HG03097 (cell line): ENCODE measurements around the gene OPCML.

Source experiments
- ATAC-seq: cut with Tn5 transposase; IDR thresholded peaks from one replicate; pipeline ENCODE4 v1.9.1; 2021; ENCODE audit not compliant: unreplicated experiment, low FRiP score

OPCML gene

DNA sequence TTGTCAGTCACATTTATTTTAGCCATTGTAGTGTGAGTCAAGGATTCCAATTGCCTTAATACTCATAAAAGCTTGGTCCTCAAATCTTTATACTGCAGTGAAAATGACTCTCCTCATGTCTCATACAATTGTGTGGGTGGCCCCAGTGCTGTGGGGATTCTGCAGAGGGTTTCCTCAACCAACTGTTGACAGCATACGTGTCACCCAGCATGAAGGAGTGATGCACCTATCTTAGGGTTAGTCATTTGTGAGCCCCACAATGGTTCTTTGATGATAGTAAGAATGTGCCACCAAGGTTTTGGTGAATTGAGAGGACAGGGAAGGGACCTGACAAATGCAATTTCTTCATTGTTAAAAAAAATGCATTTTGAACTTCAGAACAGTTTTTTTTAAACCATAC lies 1046.2 kb downstream of the OPCML start:
- no peak for ATAC-seq

DNA sequence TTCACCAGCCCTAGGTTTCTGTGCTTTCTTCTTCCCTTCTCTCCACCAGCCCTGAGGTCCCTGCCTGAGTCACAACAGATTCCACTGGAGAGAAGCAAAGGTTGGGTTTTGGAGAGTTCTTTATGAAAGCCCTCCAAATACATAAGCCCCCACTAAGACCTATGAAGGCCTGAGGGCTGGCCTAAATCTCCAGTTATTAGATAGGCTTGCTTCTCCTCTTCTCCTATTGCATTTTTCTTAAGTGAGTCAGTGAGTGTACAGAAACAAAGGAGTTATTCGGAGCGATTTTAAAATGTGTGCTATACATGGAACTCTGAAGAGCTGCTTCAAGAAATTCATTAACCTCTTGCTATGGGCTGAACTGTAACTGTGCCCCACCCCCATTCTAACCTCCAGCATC lies 1057.3 kb downstream of the OPCML start:
- ATAC-seq, result no peak

DNA sequence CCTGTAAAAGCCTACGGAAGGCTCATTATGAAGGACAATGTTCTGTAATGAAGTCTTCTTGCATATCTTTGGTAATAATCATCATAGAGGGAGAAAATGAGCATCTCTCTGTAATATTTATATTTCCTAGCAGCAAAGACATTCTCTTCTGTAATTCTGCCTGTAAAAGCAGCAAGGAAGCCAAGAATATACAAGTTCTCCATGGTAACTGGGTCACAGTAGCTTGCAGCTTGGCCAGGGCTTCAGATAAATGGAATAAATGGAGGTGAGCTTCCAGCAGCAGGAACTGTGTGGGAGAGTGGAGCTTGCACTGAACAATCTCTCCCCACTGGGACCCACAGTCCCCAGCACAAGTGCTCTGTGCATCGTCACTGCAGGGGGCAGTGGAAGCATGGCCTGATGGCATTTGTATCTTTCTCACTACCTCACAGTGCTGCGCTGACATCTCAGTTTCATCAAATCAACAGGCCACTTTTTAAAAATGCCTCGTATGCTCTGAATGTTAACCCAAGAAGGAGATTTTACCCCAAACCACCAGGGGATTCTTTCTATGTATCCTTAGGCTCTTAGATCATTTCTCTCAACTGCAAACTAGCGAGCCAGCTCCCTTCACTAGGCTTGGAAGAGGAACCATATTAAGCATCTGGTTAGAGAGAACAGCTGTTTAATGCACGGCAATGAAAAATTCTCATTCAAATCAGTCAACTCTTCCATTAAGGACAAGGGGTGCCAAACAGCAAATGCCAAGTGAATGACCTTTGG lies 1059.7 kb downstream of the OPCML start:
- no peak for ATAC-seq

DNA sequence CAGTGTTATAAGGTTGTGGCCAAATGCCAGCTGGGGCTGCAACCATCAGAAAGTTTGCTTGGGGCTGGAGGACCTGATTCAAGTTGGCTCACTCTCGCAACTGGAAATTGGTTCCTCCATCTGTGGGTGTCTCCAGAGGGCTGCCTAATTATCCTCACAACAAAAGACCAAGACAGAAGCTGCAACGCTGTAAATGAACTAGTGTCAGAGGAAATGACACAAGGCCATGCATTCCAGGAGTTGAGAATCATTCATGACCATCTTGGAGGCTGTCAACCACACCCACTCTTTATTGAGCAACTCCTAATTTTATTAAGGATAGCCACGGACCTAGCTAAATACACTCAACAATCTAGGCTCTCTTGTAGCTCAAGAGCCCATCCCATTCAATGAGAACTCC lies 1060.8 kb downstream of the OPCML start:
- no peak for ATAC-seq

DNA sequence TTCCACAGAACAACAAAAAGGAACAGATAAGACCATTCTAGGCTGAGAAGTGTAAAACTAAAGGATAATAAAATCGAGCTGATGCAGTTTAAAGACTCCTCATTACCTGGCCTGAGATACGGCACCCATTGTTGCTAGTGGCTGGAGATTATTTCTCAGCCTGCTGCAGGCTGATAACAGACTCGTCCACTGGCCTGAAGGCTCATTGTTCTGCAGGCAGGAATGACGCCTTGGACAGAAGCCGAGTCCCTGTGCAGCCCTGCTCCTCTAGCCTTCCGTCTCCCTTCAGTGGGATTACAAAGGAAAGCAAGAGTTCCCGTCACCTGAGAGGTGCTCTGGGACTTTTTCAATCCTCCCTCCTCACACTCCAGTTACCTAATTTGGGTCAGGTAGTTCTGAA lies 1065.3 kb downstream of the OPCML start:
- no peak for ATAC-seq

GRCh38 chr11:132464939-132465338 lies 1067.4 kb downstream of the OPCML start:
- no peak for ATAC-seq

DNA sequence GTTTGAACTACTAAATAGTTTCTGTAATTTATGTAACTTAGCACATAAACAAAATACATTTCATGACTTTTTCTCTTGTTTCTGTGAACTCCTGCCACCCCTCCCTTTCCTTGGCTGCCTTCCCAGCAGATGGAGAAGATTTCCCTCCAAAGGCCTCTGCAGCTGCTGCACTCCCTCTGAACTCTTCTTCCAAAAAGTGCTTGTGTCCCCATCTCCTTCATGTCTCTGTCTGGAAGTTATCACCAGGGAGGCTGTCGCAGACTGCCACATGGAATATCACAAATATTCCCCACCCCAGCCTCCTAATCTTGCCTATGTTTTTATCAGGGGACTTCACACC lies 1068.3 kb downstream of the OPCML start:
- no peak for ATAC-seq

DNA sequence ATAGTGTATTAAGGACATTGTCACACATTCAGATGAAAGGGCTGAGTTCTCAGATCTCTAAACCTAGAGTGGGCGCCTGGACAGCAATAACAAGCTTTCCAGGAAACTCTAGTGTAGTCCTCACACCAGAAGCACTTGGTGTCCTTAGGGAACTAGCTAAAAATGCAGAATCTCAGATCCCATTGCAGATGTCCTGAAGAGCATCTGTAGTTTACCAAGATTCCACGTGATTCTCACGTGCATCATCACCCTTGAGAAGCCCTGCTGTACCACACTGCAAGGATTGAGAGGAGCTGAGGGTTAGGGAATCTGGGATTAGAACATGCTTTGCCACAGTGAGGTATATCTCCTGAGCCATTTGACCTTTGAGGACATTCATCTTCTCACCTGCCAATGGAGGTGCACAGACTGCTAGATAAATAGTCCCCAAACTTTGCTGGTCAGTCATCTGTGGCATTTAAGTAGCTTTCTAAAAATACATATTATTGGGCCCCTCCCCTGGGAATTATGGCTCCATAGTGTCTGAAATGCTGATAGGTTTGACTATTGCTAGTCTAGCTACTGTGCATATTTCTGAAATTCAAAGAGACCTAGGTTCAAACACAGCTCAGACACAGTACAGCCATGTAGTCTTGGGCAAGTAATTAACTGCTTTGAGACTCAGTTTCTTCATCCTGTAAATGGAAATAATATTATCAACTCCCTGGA lies 1068.9 kb downstream of the OPCML start:
- ATAC-seq, result no peak

- ATAC-seq, result no peak
Measured at GRCh38 chr11:132459736-132460135, 1072.6 kb downstream of the OPCML start.

DNA sequence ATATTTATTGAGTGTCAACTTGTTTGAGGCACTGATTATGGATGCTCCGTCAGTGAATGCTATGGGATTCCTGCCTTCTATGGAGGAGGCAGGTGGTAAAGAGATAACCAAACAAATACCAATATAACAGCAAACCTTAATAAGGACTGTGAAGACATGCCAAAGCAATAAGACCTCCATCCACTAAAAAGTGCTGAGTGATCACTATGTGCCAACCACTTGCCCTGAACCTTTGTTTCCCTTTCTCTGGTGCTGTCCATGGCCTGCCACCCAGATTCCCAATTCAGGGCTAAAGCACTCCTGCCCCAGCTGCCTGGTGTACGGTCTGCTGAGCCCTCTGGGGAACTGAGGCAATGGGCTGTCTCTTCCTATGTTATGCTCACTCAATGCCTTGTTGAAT lies 1074.9 kb downstream of the OPCML start:
- no peak for ATAC-seq

- no peak for ATAC-seq
Measured at GRCh38 chr11:132456751-132457328, 1075.5 kb downstream of the OPCML start.

DNA sequence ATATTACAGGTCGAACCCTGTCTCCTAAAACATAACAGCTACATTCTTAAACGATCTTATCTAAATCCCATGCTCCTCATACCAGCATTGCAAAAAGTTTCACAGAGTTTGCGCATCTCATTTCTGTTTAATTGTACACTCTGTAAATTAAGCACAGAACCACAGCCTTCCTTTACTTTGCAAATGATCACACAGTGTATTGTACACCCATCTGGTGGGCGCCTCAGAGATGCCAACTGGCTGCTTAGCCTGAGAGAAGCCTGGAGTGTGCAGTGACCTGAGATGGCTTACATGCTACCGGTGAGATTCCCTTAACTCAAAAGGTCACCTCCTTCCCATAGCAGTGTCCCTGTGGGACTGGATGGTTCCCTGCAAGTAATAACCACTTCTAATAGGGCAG lies 1077.3 kb downstream of the OPCML start:
- no peak for ATAC-seq

DNA sequence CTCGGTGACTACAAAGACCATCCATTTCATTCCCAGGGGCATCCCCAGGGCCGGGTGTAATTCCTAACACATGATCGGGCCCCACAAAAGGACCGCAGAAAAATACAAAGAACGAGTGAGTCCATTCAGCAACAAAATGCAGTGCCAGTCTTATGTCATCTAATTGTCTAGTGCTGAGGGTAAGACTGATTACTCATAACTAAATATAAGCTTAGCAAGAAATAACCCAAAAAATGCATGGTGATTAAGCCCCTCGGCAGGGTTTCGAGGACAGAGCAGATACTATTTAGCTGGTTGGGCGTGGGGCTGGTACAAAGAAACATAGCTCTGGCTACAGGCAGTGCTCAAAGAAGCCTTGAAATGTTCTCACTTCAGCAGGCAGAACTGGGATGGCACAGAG lies 1078.9 kb downstream of the OPCML start:
- no peak for ATAC-seq

GRCh38 chr11:132452616-132453015 lies 1079.7 kb downstream of the OPCML start:
- no peak for ATAC-seq

- no peak for ATAC-seq
Measured at GRCh38 chr11:132451942-132452601, 1080.2 kb downstream of the OPCML start.

DNA sequence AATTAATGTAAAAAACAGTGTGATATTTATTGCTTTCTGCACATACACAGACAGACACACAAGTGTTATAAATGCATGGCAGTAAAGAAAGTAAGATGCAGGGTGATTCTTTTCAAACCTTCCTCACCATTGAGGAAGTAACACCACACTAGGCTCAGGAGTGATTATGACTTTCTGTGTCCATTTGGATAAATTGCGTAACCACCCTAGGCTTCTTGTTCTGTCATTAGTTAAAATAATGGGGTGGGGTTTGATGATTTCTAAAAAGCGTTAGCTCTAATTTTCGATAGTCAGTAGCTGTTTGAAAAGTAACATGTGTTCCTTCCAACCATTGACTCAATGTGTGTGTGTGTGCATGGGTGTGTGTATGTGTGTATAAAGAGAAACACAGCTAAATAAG lies 1081.7 kb downstream of the OPCML start:
- ATAC-seq, result no peak

DNA sequence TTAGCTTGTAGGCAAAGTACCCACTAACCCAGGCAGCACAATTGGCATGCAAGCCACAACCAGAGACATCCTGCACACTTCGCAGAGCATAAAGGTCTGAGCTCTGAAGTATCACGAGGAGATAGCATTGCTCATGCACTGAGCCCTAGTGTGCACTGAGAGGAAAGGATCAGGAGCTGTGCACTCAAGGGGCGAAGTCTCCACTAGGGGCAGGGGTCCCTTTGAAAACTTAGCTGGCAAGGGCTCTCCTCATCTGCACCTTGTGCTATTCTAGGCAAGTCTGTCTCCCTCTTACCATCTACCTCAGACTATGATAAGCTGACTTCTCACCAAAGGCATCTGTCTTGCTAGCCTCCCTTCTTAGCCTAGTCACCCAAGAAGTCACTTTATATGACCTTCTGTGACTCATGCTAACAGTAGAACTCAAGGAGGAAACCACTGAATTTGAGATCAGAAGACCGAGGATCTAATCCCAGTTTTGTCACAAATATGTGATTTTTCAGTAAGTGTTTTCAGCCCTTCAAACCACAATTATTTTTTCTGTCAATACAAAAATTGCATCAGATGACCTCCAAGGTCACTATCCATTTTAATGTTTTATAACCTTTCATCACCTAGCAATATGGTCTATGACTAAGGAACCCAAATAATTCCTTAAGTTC lies 1083.8 kb downstream of the OPCML start:
- no peak for ATAC-seq

- no peak for ATAC-seq
Measured at GRCh38 chr11:132447761-132448160, 1084.5 kb downstream of the OPCML start.

DNA sequence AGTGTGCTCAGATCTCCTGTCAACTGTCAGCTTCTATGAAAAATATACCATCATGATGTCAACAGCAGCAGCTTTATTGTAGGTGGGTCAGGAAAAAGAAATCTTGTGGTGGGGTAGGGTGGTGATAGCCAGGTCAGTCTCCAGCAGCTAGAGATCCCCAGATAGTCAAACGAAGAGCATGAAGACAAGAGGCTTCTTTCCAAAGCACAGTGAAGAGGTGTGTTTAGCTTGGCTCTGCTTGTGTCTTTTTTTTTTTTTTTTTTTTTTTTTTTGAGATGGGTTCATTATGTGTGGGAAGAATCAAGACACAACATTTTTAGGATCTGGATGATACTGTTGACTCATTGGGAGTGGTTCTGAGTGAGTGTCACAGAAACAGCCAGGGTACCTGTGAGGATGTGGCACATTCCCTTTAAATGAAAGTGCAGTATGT lies 1086.4 kb downstream of the OPCML start:
- no peak for ATAC-seq

- no peak for ATAC-seq
Measured at GRCh38 chr11:132444911-132445310, 1087.4 kb downstream of the OPCML start.

DNA sequence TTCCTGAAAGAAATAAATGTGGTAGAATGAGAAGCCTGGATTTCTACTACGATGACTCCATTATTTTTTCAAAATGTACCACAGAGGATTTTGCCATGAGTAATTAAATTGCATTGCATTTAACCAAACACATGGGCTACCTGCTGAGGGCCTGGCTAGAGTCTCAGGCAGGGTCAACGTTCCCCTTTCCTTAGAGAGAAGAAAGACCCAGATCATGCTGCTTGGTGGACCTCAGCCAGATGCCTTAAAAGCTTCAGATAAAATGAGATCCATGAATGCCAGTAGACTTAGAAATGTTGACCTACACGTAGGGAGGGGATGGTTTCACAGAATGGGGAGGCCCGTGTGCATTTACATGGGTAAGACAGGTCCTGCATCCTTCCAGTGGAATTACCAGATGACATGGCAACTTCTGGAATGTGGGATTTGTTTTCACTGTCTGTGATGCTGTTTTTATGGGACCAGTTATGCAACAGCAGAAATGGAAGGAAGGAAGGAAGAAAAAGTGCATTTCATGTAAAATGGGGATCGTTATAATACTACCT lies 1092.5 kb downstream of the OPCML start:
- no peak for ATAC-seq
